Measurements from ENCODE around the gene ENTPD2. TPM values are rescaled to one million over a fixed set of nuclear protein-coding genes. Genes with fewer than 3 reads are reported as not detected.

ENTPD2 gene
- total RNA-seq, 2 experiments from 2014 or later: 0.16 TPM; not detected in 1

- no peak overlapping the region for H3K4me2 ChIP-seq (ENCODE audit: low read length)
- H3K4me3 ChIP-seq (ENCODE audit: low read depth, low read length, poor library complexity, severe bottlenecking): no peak overlapping the region
- H4K20me1 ChIP-seq (ENCODE audit: insufficient read depth, low read length): no peaks in the 10 kb centered on the region
- CTCF ChIA-PET (ENCODE audit: unreplicated experiment): no interaction called here
- no TSS peak for BruUV-seq (replicated peaks)
- no peaks in the 10 kb centered on the region for H3K79me2 ChIP-seq (ENCODE audit: insufficient read depth, low read depth, low read length)
- no peaks in the 10 kb centered on the region for H3K36me3 ChIP-seq (ENCODE audit: insufficient read depth, low read length)
- H3K9me2 ChIP-seq (ENCODE audit: insufficient read depth, low read length): no peaks in the 10 kb centered on the region
- H3K9me3 ChIP-seq (ENCODE audit: low read length): no peaks in the 10 kb centered on the region
- POLR2A ChIA-PET: interaction anchor here (0.6 kb wide), 2 partner anchors 26 to 352 kb away, joined by 3 to 4 read pairs; no protein-coding TSS in a partner anchor
- no peak overlapping the region for H2AFZ ChIP-seq (ENCODE audit: low read length)
- H3K4me1 ChIP-seq (ENCODE audit: insufficient read depth, low read length, poor library complexity, severe bottlenecking): peaks cover 10% of the 10 kb centered on the region
- H3K27ac ChIP-seq (ENCODE audit: low read depth, low read length, poor library complexity, severe bottlenecking): no peak overlapping the region
- DNase-seq (ENCODE audit: low spot score): no peak
- TF ChIP-seq EZH2phosphoT487 (IDR thresholded peaks at IDR 0.05; ENCODE audit: borderline replicate concordance, low read depth, low read length) (no peak), CTCF (conservative IDR thresholded peaks at IDR 0.05; ENCODE audit: low read length) (no peak)
- intact Hi-C loops (cut with micrococcal nuclease; ENCODE audit: unreplicated experiment): no loop called here
Observed at GRCh38 chr9:137018761-137019559, 34.9 kb downstream of the ENTPD2 start.

- POLR2A ChIA-PET: no interaction called here
- no peak overlapping the region for H2AFZ ChIP-seq (ENCODE audit: low read length)
- no peaks in the 10 kb centered on the region for H3K9me2 ChIP-seq (ENCODE audit: insufficient read depth, low read length)
- DNase-seq (ENCODE audit: low spot score): no peak
- no TSS peak for BruUV-seq (replicated peaks)
- H3K4me2 ChIP-seq (ENCODE audit: low read length): no peak overlapping the region
- no peak for TF ChIP-seq CTCF (conservative IDR thresholded peaks at IDR 0.05; ENCODE audit: low read length)
- H3K9me3 ChIP-seq (ENCODE audit: low read length): no peaks in the 10 kb centered on the region
- H3K4me1 ChIP-seq (ENCODE audit: insufficient read depth, low read length, poor library complexity, severe bottlenecking): peaks cover 10% of the 10 kb centered on the region
- intact Hi-C loops (cut with micrococcal nuclease; ENCODE audit: unreplicated experiment): no loop called here
- no peak overlapping the region for H3K4me3 ChIP-seq (ENCODE audit: low read depth, low read length, poor library complexity, severe bottlenecking)
- H4K20me1 ChIP-seq (ENCODE audit: insufficient read depth, low read length): no peaks in the 10 kb centered on the region
- CTCF ChIA-PET (ENCODE audit: unreplicated experiment): no interaction called here
- H3K27ac ChIP-seq (ENCODE audit: low read depth, low read length, poor library complexity, severe bottlenecking): no peak overlapping the region
- no peaks in the 10 kb centered on the region for H3K79me2 ChIP-seq (ENCODE audit: insufficient read depth, low read depth, low read length)
- no peaks in the 10 kb centered on the region for H3K36me3 ChIP-seq (ENCODE audit: insufficient read depth, low read length)
Observed at GRCh38 chr9:137017791-137018497, 35.9 kb downstream of the ENTPD2 start.

- POLR2A ChIA-PET: no interaction called here
- TF ChIP-seq CTCF (conservative IDR thresholded peaks at IDR 0.05; ENCODE audit: low read length) (no peak), EZH2phosphoT487 (IDR thresholded peaks at IDR 0.05; ENCODE audit: borderline replicate concordance, low read depth, low read length) (no peak)
- peaks cover 10% of the 10 kb centered on the region for H3K4me1 ChIP-seq (ENCODE audit: insufficient read depth, low read length, poor library complexity, severe bottlenecking)
- CTCF ChIA-PET (ENCODE audit: unreplicated experiment): no interaction called here
- no peaks in the 10 kb centered on the region for H3K9me2 ChIP-seq (ENCODE audit: insufficient read depth, low read length)
- no TSS peak for BruUV-seq (replicated peaks)
- no peaks in the 10 kb centered on the region for H3K79me2 ChIP-seq (ENCODE audit: insufficient read depth, low read depth, low read length)
- no peak overlapping the region for H3K4me3 ChIP-seq (ENCODE audit: low read depth, low read length, poor library complexity, severe bottlenecking)
- no peak overlapping the region for H3K27ac ChIP-seq (ENCODE audit: low read depth, low read length, poor library complexity, severe bottlenecking)
- intact Hi-C loops (cut with micrococcal nuclease; ENCODE audit: unreplicated experiment): no loop called here
- DNase-seq (ENCODE audit: low spot score): no peak
- no peak overlapping the region for H3K4me2 ChIP-seq (ENCODE audit: low read length)
- no peak overlapping the region for H2AFZ ChIP-seq (ENCODE audit: low read length)
- H3K36me3 ChIP-seq (ENCODE audit: insufficient read depth, low read length): no peaks in the 10 kb centered on the region
- H4K20me1 ChIP-seq (ENCODE audit: insufficient read depth, low read length): no peaks in the 10 kb centered on the region
- H3K9me3 ChIP-seq (ENCODE audit: low read length): no peaks in the 10 kb centered on the region
Observed at GRCh38 chr9:137017071-137017470, 36.8 kb downstream of the ENTPD2 start.

All from OCI-LY7 (cell line).